HepG2 (cell line): ENCODE results near the gene GATAD2B. TPM values are rescaled to one million over a fixed set of nuclear protein-coding genes. Genes with fewer than 3 reads are reported as not detected.

ENCODE experiments used
- CEBPG ChIP-seq: IDR thresholded peaks from 2 replicates; pipeline ENCODE4 v1.6.1; 2016
- FIP1L1 ChIP-seq: fragments of 200-400 bp; formaldehyde crosslinking; IDR thresholded peaks from 2 replicates; pipeline ENCODE4 v1.6.1; 2018; ENCODE audit warnings: low read depth, mild to moderate bottlenecking, low read length, moderate library complexity, borderline replicate concordance; ENCODE audit not compliant: insufficient read depth
- HOXD1 ChIP-seq: sonication (generic); formaldehyde crosslinking; IDR thresholded peaks from 2 replicates; pipeline ENCODE4 v1.5.0; 2020; ENCODE audit warnings: missing genetic modification reagents
- IKZF1 ChIP-seq: fragments of 450-650 bp; IDR thresholded peaks from 2 replicates; pipeline ENCODE4 v1.7.1; 2016
- MED13 ChIP-seq: sonication (generic); formaldehyde crosslinking; IDR thresholded peaks from 2 replicates; pipeline ENCODE4 v1.5.0; 2020; ENCODE audit warnings: missing genetic modification reagents
- PCBP1 ChIP-seq: fragments of 200-400 bp; formaldehyde crosslinking; IDR thresholded peaks from 2 replicates; pipeline ENCODE4 v1.6.1; 2017; ENCODE audit warnings: mild to moderate bottlenecking, low read depth, low read length, borderline replicate concordance
- TEAD3 ChIP-seq: optimal IDR thresholded peaks from 2 replicates; pipeline ENCODE3; 2016; ENCODE audit warnings: borderline replicate concordance
- ZFAT ChIP-seq: sonication (generic); formaldehyde crosslinking; conservative IDR thresholded peaks from 2 replicates; pipeline ENCODE4 v1.8.1; 2023; ENCODE audit warnings: missing genetic modification reagents, inconsistent platforms
- ZNF446 ChIP-seq: sonication (generic); formaldehyde crosslinking; IDR thresholded peaks from 2 replicates; pipeline ENCODE4 v1.5.0; 2020; ENCODE audit warnings: mild to moderate bottlenecking, missing genetic modification reagents
- ZNF543 ChIP-seq: sonication (generic); formaldehyde crosslinking; IDR thresholded peaks from 2 replicates; pipeline ENCODE4 v1.4.0; 2020; ENCODE audit warnings: mild to moderate bottlenecking, missing genetic modification reagents
- ZNF557 ChIP-seq: sonication (generic); formaldehyde crosslinking; IDR thresholded peaks from 2 replicates; pipeline ENCODE4 v1.4.0; 2020; ENCODE audit warnings: missing genetic modification reagents
- ZNF652 ChIP-seq: IDR thresholded peaks from 2 replicates; pipeline ENCODE4 v1.6.1; 2016; ENCODE audit warnings: low read depth, borderline replicate concordance
- polyA plus RNA-seq, 8 experiments: library from polyadenylated mRNA; depleted of rRNA in 3 of 8; stranded (reverse) in 7 of 8; unstranded in 1 of 8; fragments of >200 nt; fragmentation: Illumina TruSeq in 4 of 8; extraction: Trizol in 4 of 8; gene quantifications; 2 replicates each; pipeline versions ENCODE4 v1.2.1 to v1.2.3, GENCODE V29; 2011 to 2016; ENCODE audit warnings: low read depth in 4 of 8, missing spikeins in 1 of 8, mixed read lengths in 1 of 8; ENCODE audit not compliant: insufficient read depth in 1 of 8
- total RNA-seq, 5 experiments: library from RNA; depleted of rRNA; stranded (reverse); fragments of >200 nt; fragmentation: Illumina TruSeq; extraction: Trizol; gene quantifications; 2 replicates each; pipeline ENCODE4 v1.2.3, GENCODE V29; 2016; ENCODE audit warnings: low read depth in 1 of 5
- TF ChIP-seq, protein P1 (sequence below): IDR thresholded peaks from 2 replicates; pipeline ENCODE4 v1.6.1; 2016; ENCODE audit warnings: low read depth, control low read depth
- TF ChIP-seq, protein P2 (sequence below): sonication (generic); formaldehyde crosslinking; conservative IDR thresholded peaks from 2 replicates; pipeline ENCODE4 v1.4.0; 2020; ENCODE audit warnings: missing genetic modification reagents
- TF ChIP-seq, protein P3 (sequence below): sonication (generic); formaldehyde crosslinking; IDR thresholded peaks from 2 replicates; pipeline ENCODE4 v1.4.0; 2020; ENCODE audit warnings: mild to moderate bottlenecking, low read depth, missing genetic modification reagents
- TF ChIP-seq, protein P4 (sequence below): sonication (generic); formaldehyde crosslinking; IDR thresholded peaks from 2 replicates; pipeline ENCODE4 v1.4.0; 2020; ENCODE audit warnings: missing genetic modification reagents
- TF ChIP-seq, protein P5 (sequence below): sonication (generic); formaldehyde crosslinking; IDR thresholded peaks from 2 replicates; pipeline ENCODE4 v1.4.0; 2020; ENCODE audit warnings: missing genetic modification reagents

GATAD2B gene
- total and polyA plus RNA-seq, 2 of the 13 experiments (the other 11 are each of a cell fraction or from before 2014, with no cell fraction given) = 3.2 to 5.2 TPM

DNA sequence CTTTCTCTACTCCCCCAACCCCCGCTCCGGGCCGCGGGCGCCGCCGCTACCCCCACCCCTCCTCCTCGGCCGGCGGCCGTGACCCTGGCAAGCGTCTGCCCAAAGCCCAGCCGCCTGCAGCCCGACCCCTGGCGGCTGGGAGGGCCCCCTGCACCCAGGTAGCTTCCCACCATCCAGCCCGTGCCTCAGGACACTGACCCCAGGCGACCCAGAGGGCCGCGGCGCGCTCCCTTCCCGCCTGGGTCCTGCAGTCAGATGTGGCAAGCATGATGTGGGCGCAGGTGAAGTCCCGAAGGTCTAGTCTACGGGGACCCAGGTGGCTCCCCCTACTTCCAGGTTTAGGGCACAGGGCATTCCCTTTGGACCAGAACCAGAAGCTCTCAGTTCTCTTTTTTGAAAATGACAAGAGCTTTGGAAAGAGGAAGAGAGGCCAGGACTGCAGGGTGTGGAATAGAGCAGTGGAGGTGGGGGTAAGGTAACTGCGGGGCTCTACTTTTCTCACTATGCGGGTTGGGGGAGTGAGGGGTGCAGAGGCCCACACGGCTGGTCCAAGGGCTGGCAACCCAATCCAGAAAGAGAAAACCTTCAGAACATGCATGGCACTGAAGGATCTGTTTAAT lies 24.0 kb upstream of the GATAD2B start, which contains the start of gene DENND4B (continued):
- TF ChIP-seq, protein P1, sequence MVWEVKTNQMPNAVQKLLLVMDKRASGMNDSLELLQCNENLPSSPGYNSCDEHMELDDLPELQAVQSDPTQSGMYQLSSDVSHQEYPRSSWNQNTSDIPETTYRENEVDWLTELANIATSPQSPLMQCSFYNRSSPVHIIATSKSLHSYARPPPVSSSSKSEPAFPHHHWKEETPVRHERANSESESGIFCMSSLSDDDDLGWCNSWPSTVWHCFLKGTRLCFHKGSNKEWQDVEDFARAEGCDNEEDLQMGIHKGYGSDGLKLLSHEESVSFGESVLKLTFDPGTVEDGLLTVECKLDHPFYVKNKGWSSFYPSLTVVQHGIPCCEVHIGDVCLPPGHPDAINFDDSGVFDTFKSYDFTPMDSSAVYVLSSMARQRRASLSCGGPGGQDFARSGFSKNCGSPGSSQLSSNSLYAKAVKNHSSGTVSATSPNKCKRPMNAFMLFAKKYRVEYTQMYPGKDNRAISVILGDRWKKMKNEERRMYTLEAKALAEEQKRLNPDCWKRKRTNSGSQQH = peak; percentile 69; the same call in 1 of the 2 replicates
- no peak for TF ChIP-seq ZFAT (CRISPR knock-in tag)
- no peak; the same call in 1 of the 2 replicates for TF ChIP-seq CEBPG (CRISPR knock-in tag)
- TF ChIP-seq, protein P2, sequence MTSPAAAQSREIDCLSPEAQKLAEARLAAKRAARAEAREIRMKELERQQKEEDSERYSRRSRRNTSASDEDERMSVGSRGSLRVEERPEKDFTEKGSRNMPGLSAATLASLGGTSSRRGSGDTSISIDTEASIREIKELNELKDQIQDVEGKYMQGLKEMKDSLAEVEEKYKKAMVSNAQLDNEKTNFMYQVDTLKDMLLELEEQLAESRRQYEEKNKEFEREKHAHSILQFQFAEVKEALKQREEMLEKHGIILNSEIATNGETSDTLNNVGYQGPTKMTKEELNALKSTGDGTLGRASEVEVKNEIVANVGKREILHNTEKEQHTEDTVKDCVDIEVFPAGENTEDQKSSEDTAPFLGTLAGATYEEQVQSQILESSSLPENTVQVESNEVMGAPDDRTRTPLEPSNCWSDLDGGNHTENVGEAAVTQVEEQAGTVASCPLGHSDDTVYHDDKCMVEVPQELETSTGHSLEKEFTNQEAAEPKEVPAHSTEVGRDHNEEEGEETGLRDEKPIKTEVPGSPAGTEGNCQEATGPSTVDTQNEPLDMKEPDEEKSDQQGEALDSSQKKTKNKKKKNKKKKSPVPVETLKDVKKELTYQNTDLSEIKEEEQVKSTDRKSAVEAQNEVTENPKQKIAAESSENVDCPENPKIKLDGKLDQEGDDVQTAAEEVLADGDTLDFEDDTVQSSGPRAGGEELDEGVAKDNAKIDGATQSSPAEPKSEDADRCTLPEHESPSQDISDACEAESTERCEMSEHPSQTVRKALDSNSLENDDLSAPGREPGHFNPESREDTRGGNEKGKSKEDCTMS (CRISPR knock-in tag) = no peak
- TF ChIP-seq, protein P3, sequence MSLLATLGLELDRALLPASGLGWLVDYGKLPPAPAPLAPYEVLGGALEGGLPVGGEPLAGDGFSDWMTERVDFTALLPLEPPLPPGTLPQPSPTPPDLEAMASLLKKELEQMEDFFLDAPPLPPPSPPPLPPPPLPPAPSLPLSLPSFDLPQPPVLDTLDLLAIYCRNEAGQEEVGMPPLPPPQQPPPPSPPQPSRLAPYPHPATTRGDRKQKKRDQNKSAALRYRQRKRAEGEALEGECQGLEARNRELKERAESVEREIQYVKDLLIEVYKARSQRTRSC (CRISPR knock-in tag) = no peak
- TF ChIP-seq, protein P4, sequence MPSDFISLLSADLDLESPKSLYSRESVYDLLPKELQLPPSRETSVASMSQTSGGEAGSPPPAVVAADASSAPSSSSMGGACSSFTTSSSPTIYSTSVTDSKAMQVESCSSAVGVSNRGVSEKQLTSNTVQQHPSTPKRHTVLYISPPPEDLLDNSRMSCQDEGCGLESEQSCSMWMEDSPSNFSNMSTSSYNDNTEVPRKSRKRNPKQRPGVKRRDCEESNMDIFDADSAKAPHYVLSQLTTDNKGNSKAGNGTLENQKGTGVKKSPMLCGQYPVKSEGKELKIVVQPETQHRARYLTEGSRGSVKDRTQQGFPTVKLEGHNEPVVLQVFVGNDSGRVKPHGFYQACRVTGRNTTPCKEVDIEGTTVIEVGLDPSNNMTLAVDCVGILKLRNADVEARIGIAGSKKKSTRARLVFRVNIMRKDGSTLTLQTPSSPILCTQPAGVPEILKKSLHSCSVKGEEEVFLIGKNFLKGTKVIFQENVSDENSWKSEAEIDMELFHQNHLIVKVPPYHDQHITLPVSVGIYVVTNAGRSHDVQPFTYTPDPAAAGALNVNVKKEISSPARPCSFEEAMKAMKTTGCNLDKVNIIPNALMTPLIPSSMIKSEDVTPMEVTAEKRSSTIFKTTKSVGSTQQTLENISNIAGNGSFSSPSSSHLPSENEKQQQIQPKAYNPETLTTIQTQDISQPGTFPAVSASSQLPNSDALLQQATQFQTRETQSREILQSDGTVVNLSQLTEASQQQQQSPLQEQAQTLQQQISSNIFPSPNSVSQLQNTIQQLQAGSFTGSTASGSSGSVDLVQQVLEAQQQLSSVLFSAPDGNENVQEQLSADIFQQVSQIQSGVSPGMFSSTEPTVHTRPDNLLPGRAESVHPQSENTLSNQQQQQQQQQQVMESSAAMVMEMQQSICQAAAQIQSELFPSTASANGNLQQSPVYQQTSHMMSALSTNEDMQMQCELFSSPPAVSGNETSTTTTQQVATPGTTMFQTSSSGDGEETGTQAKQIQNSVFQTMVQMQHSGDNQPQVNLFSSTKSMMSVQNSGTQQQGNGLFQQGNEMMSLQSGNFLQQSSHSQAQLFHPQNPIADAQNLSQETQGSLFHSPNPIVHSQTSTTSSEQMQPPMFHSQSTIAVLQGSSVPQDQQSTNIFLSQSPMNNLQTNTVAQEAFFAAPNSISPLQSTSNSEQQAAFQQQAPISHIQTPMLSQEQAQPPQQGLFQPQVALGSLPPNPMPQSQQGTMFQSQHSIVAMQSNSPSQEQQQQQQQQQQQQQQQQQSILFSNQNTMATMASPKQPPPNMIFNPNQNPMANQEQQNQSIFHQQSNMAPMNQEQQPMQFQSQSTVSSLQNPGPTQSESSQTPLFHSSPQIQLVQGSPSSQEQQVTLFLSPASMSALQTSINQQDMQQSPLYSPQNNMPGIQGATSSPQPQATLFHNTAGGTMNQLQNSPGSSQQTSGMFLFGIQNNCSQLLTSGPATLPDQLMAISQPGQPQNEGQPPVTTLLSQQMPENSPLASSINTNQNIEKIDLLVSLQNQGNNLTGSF = no peak
- TF ChIP-seq FIP1L1 = no peak
- TF ChIP-seq ZNF446 (CRISPR knock-in tag) = no peak
- no peak for TF ChIP-seq ZNF557 (CRISPR knock-in tag)
- peak; percentile 58; the same call in 1 of the 2 replicates for TF ChIP-seq ZNF543 (CRISPR knock-in tag)
- TF ChIP-seq MED13 (CRISPR knock-in tag) = no peak
- no peak for TF ChIP-seq PCBP1
- TF ChIP-seq, protein P5, sequence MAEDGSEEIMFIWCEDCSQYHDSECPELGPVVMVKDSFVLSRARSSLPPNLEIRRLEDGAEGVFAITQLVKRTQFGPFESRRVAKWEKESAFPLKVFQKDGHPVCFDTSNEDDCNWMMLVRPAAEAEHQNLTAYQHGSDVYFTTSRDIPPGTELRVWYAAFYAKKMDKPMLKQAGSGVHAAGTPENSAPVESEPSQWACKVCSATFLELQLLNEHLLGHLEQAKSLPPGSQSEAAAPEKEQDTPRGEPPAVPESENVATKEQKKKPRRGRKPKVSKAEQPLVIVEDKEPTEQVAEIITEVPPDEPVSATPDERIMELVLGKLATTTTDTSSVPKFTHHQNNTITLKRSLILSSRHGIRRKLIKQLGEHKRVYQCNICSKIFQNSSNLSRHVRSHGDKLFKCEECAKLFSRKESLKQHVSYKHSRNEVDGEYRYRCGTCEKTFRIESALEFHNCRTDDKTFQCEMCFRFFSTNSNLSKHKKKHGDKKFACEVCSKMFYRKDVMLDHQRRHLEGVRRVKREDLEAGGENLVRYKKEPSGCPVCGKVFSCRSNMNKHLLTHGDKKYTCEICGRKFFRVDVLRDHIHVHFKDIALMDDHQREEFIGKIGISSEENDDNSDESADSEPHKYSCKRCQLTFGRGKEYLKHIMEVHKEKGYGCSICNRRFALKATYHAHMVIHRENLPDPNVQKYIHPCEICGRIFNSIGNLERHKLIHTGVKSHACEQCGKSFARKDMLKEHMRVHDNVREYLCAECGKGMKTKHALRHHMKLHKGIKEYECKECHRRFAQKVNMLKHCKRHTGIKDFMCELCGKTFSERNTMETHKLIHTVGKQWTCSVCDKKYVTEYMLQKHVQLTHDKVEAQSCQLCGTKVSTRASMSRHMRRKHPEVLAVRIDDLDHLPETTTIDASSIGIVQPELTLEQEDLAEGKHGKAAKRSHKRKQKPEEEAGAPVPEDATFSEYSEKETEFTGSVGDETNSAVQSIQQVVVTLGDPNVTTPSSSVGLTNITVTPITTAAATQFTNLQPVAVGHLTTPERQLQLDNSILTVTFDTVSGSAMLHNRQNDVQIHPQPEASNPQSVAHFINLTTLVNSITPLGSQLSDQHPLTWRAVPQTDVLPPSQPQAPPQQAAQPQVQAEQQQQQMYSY = no peak
- TF ChIP-seq HOXD1 (CRISPR knock-in tag) = no peak
- TF ChIP-seq IKZF1 = no peak
- TF ChIP-seq ZNF652 = no peak
- TF ChIP-seq TEAD3 (CRISPR knock-in tag) = peak; percentile 58
